ENCODE results near the gene TSHZ1.

TSHZ1 gene

DNA sequence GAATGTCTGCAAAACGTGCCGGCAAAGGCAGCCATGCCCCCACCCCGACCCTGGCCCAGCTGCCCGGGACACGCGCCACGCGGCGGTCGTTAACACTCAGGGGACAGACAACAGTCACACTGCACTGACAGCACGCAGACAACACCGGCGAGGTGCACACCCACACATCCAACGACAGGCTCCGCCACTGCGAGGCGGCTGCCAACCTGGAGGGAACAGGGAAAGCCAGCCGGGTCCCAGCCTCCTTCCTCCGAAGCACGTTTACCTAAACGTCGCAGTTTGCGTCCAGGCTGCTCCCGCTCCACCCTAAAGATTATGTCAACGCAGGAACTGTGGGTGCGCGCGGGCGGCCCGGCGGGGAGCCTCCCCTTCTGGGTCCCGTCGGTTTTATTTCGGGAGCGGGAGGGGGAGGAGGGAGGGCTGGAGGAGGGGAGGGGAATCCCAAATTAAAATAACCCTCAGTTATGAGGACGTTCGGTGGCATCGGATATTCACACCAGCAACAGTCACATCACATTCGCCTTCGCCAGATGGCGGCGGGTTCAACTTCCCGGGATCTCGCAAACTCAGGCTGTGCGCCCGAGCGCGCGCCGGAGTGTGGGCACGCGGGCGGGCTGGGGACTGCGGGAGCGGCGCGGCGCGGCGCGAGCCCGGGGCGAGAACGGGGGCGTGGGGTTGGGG is 2.3 kb upstream of the TSHZ1 start:
- ATAC-seq, result peak; percentile 1 to 6

DNA sequence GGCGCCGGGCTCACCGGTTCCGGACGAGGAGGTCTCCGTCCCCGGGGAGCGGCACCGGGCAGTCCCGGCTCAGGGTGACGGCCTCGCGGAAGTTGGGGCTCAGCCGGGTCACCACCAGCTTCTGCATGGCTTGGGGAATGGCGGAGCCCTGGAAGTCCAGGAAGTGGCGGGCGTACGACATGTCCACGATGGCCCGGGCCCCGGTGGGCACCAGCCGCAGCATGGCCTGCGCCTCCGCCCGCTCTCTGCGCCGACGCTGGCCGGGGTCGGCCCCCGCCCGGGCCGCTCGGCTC is 1.8 kb upstream of the TSHZ1 start:
- no peak for ATAC-seq

DNA sequence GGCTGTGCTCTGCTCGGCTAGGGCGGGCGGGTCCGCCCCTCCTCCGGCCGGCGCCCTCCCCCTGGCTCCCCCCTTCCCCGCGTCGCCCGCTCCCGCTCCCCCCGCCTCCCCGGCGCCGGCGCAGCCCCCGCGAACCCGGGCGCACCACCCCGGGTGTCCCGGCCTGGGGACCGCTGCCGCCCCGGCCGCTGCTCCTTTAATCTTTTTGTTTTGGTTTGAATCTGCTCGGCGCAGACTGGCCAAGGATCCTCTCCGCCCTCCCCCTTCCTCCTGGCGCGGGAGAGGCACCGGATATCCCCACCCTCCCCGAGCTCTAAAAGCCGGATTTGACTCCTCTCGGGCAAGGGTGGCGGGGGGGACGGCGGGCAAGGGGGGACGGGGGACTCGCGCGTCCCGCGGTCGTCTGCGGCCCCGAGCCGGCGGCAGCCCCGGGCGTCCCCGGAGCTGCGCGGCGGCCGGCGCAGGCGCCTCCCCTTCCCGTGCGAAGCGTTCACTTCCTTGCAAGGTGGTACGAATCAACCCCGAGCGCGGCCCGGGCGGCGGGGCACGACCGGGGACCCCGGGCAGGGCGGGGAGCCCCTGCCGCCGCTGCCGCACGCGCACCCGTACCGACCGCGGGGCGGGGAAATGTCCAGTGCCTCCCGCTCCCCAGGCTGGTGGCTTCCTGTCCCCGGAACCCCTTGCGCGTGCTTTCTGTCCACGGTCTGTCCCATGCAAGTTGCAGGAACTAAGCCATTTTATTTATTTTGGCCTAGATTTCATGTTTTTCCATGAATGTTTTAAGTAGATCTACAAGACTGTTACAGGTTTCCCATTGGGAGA is 1.3 kb upstream of the TSHZ1 start, which contains the start of gene PTGR3:
Gene PTGR3, minus strand, starts transcription at position 11 of the 822 bp plus-strand sequence. CDS start 81 bp downstream, outside the sequence.
- peak; percentile 58 to 62 for ATAC-seq

GRCh38 chr18:75209951-75210258 is 692 bp upstream of the TSHZ1 start:
- ATAC-seq, result no peak

DNA sequence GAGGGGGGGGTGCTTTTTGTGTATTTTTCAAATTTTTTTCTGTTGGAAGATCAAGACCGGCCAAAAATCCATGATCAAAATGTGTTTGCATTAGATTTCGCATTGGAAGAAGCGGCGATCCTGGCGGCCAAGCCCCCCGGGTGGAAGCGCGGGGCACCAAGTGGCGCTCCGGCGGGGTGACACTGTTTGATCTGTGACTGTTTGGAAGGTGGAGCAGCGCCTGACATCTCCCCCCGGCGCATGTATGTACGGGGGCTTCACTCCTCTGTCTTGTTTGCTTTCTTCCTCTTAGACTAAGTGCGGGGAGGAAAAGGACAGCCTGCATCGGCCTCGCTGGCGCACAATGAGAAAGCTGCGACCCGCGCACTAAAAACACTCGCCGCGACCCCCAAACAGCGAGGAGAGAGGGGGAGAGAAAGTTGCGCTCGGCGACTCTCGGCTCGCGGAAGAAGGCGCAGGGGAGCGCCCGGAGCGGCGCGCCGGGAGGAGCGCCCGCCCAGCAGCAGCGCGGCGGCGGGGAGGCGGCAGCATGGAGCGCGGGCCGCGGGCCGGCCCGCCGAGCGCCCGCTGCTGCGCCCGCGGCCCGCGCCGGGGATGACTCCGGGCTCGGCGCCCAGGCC is 515 bp downstream of the TSHZ1 start:
- ATAC-seq, result no peak

GRCh38 chr18:75211626-75211952 is 992 bp downstream of the TSHZ1 start:
- ATAC-seq, result no peak

GRCh38 chr18:75211953-75212750 is 1.6 kb downstream of the TSHZ1 start:
- ATAC-seq, result no peak

GRCh38 chr18:75212751-75213090 is 2.1 kb downstream of the TSHZ1 start:
- ATAC-seq, result no peak

DNA sequence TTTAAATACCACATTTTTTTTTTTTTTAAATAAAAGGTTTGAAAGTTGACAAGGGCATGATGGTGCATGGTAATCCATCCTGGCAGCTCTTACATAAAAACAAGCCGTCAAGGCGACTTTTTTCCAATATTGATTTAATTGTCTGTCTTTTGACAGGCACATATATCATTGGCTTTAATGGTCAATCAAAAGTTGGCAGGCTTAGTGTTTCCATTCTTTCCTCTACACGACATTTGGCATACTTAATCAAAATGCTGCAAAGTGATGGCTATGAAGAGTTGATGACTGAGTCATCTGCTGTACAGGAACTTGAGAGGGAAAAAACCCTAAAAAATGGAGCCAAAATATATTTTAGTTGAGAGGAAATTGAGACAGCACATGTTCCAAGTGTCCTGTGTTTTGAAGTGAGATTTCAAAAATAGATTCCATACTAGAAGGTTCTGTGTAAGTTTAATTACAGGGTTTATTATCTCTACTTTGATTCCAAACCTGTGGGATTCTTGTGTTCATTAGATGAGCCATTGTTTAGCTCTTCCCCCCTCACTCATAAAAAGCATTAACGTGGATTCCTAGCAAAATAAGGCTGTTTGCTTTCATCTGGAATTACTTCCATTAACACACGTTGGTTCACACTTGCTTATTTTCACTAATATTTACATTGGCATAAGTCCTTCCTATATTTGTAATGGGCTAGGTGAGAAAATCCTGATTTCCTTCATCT is 3.2 kb downstream of the TSHZ1 start:
- ATAC-seq, result no peak

DNA sequence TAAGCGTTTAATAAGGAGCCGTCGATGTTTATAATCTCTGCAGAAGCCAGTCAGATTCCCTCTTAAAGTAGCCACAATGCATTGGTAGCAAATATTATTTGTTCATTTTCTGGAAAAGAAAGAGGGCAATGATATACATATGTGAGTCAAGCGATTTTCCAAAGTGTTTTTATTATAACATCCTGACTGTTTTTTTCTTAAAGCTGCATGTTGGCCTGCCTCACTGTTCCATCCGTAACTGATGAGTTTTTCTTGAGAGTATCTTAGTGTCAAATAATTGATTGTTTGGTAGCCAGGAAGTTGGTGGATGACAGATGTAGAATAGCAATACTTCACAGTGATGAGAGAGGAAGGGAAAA is 3.7 kb downstream of the TSHZ1 start:
- no peak for ATAC-seq

GRCh38 chr18:75214766-75215510 is 4.3 kb downstream of the TSHZ1 start:
- ATAC-seq, result no peak

GRCh38 chr18:75215663-75216062 is 5.1 kb downstream of the TSHZ1 start:
- ATAC-seq, result no peak

- peak in 1 of 2 donors; percentile 11 for ATAC-seq
Observed at GRCh38 chr18:75216212-75216910, 5.8 kb downstream of the TSHZ1 start.

GRCh38 chr18:75216911-75217689 is 6.5 kb downstream of the TSHZ1 start:
- no peak for ATAC-seq

DNA sequence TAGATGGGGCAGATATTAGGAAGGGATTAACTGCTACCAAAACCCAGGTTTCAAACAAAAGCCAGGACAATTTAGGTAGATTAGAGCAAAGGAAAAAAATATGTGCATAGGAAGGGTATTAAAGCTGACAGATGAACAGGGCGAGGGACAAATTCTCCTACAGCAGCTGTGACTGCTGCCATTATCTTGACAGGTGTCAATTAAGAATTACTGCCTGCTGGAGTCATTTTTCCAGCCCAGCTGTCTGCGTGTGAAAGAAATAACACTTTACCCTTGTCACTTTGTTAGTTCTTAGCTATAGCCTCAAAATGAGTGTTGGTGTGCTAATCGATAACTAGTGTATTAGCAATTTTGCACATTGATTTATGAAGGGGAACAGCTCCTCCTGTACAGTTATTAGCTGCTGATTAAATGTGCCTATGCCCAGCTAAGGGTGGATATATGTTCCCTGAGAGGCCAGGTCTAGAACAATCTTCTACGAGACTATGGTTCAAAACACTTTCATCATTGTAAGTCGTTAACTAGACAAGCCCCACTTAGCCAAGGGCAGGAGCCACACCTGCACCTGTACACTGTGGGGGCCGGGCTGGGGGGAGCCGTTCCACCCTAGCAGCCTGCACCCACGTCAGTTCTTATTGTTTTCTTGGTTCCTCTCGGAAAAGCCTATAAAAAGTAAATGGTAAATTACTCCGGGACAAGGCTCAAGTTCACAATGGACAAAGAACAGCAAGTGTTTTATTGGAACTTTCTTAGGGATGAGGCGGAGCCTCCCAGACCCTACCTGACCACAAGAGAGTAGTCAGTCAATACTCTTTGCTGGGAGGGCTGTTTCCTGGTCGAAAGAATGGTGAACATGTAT is 7.7 kb downstream of the TSHZ1 start:
- no peak for ATAC-seq

DNA sequence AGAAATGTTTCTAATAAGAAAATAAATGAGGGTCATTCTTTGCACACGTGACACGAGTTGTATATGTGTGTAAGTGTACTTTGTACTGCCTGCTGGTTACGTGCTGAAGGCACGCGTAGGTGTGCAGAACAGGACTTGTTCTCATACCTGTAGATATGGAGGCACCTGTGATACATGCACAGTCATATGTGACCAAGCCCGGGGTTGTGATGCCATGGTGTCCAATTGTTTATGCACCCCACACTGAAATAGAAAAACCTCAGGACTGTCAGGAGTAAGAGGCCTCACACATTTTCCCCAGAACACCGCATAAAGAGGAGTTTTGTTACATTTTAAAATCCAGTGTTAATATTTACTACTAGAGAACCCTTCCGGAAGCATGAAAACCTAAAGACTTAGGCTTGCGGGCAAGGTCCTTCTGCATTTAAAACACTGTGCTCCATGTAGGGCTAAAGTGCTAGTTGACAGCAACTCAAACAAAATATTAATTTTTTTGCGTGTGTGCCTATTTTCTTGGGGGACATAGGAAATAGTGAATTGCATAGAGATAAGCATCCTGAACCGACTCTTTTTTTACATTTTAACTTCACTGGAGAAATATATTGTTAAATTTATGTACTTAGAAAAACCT is 9.3 kb downstream of the TSHZ1 start:
- ATAC-seq, result no peak

DNA sequence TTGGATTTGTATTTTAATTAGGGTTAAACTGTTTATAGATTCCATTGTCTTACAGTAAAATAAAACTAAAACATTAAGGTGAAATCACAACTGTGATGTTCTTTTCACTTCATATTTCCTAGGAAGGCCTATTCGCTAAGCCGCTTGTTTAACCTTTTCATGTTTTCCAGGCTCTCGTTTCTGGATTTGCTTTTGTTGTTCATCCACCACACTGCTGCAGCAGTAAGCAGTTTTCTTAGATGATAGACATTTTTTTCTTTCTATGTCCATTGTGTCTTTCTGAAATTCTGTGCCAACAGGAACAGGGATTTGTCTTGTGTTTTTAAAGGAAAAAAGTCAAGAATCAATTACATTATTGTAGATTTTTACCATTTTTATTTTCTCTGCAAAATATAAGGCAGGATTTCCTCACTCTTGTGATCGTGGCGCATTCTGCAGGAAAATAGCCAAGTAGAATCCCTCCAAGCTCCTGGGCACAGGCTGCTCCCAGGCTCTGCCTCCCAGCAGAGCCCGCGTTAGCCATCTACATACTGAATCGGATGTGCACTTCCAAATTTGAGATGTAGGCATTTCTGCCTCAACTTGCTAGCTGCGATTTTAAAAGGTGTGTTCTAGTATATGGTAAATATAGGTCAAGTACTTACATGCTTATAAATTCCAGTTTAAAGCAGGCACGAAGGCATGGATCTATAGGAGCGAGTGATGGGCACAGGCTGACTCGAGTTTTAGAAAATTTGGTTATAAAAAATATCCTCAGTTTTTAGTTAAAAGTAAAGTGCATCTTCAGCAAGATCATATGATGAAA is 10.2 kb downstream of the TSHZ1 start:
- no peak for ATAC-seq

- ATAC-seq, result no peak
Observed at GRCh38 chr18:75221397-75221796, 10.8 kb downstream of the TSHZ1 start.
